GM19372 (cell line): Measurements from ENCODE around the gene ZFP90.

Experiments
- ATAC-seq: cut with Tn5 transposase; IDR thresholded peaks from one replicate; pipeline ENCODE4 v1.9.1; 2021; ENCODE audit warnings: mild to moderate bottlenecking, low read depth, moderate library complexity; ENCODE audit not compliant: unreplicated experiment

ZFP90 gene

GRCh38 chr16:68574479-68574878 lies 35.4 kb downstream of the ZFP90 start:
- ATAC-seq, result no peak

GRCh38 chr16:68575082-68575481 lies 36.0 kb downstream of the ZFP90 start:
- no peak for ATAC-seq

- ATAC-seq, result no peak
Observed at GRCh38 chr16:68577352-68577853, 38.3 kb downstream of the ZFP90 start.

- no peak for ATAC-seq
Observed at GRCh38 chr16:68590201-68590994, 51.3 kb downstream of the ZFP90 start.

- ATAC-seq, result no peak
Observed at GRCh38 chr16:68592466-68593337, 53.6 kb downstream of the ZFP90 start.

- no peak for ATAC-seq
Observed at GRCh38 chr16:68596266-68596665, 57.2 kb downstream of the ZFP90 start.

- no peak for ATAC-seq
Observed at GRCh38 chr16:68599586-68599985, 60.5 kb downstream of the ZFP90 start.

- ATAC-seq, result no peak
Observed at GRCh38 chr16:68605746-68606145, 66.7 kb downstream of the ZFP90 start.

- ATAC-seq, result no peak
Observed at GRCh38 chr16:68607443-68607842, 68.4 kb downstream of the ZFP90 start.

- no peak for ATAC-seq
Observed at GRCh38 chr16:68608330-68608729, 69.2 kb downstream of the ZFP90 start.

- ATAC-seq, result no peak
Observed at GRCh38 chr16:68612996-68613395, 73.9 kb downstream of the ZFP90 start.

GRCh38 chr16:68617734-68618133 lies 78.6 kb downstream of the ZFP90 start:
- no peak for ATAC-seq
